GM21737 (cell line): ENCODE results near the gene KIF22.
"Not testable (repeated sequence)": the region's sequence is repeated elsewhere in the genome, so short reads cannot be mapped to it uniquely, and the experiment has no call there.

Source experiments
- ATAC-seq: cut with Tn5 transposase; IDR thresholded peaks from one replicate; pipeline ENCODE4 v1.9.1; 2021; ENCODE audit warnings: mild to moderate bottlenecking, moderate library complexity; ENCODE audit not compliant: unreplicated experiment

Gene KIF22

DNA sequence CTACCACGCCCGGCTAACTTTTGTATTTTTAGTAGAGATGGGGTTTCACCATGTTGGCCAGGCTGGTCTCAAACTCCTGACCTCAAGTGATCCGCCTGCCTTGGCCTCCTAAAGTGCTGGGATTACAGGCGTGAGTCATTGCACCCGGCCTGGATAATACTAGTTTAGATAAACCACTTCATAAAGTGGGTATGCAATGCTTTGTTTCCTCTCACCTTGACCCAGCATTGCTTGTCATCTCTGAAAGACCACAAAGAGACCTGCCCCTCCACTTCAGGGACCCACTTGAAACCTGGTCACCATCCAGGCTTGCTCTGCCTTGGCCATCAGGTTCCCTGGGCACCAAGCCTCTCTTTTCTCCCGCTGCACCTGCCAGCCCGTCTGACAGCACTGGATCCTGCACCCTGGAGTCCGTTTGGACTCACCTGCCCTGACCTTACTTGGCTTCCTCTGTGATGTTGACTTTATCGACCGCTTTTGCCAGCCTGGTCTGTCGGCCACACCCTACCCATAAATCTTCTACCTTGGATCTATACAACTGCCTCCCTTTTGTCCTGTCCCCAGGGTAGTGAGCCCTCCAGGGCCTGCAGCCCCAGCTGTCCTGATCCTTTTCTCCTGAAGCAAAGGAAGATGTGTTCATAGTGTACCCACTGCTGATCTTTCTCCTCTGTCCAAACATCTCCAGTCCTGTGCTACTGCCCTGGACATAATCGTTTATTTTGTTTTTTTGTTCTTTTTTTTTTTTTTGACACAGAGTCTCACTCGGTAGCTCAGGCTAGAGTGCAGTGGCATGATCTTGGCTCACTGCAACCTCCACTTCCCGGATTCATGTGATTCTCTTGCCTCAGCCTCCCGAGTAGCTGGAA lies 25.2 kb upstream of the KIF22 start:
- ATAC-seq: no peak

DNA sequence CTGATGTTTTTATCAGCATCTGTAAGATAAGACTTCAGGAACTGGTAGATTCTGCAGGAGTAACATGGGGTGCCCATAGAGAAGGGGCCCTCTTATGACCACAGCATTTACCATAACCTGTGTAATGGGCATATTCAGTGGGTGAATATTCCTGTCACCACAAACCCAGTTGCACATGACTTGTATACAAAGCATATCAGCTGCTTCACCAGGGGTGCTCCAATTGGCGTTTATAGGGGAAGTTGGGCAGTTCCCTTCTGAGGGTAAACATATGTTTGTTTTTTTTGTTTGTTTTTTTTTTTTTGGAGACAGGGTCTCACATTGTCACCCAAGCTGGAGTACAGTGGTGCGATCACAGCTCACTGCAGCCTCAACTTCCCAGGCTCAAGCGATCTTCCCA lies 24.0 kb upstream of the KIF22 start:
- no peak for ATAC-seq

DNA sequence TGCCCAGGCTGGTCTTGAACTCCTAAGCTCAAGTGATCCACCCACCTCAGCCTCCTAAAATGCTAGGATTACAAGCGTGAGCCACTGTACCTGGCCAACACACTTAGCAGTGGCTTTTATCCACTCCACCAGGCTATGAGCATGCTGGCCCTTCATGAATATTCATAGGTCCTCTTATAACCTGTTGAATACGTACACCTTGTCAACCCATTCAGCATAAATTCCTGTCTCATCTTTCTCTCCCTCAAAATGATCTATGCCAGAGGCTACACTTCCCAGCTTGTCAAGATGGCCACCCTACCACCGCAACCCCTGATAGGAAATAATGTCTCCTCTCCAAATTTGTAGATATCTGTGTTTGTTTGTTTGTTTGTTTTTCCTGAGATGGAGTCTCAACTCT lies 23.5 kb upstream of the KIF22 start:
- no peak for ATAC-seq

DNA sequence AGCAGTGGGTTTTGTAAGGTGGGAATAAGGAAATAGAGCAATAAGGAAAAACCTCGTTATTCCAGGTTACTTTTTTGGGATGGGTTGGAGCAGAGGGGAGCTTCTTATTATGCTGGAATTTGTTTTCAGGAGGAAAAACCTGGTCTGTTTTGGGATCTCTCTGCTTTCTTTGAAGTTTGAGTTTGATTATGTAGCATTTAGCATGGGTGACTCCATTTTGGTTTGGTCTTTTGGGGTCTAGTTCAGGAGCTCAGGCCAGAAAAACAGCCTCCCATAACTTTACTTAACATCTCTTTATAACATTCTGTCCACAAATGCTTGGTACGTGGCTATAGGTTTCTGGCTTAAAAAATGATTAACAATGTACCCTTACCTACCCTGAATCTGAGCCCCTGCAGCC lies 21.0 kb upstream of the KIF22 start:
- ATAC-seq: no peak

DNA sequence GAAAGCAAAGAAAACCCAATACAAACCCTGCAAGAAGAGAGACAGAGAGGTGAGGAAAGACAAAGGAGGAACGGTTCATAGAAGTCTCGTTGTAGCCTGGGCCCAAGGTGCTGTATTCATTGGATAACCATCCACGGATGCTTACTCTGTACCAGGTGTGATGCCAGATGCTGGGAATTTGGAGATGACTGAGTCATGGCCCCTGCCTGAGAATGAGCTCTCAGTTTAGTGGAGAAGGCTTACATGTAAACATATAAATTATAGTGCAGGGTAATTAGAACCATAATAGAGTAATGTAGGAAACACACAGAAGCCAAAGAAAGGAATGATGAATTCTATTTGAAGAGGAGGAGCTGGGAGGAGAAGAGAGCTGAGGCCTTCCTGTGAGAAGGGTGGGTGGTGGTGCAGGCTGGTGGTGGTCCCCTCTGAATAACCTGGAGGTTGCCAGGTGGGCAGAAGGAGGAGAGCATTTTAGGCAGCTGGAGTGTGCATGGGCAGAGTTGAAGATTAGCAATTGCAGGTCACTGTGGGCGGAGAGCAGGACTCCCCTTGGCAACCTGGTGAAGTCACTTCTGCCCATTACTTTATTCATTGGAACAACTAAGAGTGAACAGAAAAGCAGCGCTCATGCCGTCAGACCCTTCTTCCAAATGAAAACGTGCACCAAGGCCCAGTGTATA lies 20.2 kb upstream of the KIF22 start:
- no peak for ATAC-seq

DNA sequence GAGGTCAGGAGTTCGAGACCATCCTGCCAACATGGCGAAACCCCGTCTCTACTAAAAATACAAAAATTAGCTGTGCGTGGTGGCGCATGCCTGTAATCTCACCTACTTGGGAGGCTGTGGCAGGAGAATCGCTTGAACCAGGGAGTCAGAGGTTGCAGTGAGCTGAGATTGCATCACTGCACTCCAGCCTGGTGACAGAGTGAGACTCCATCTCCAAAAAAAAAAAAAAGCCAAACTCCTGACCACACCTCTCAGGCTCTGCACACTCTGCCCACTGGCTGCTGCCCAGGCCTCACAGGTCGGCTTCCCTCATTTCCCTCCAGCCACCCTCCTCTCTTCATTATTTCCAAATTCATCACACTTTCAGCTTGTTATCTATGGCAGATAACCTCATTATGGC lies 18.2 kb upstream of the KIF22 start:
- ATAC-seq: not testable (repeated sequence)

DNA sequence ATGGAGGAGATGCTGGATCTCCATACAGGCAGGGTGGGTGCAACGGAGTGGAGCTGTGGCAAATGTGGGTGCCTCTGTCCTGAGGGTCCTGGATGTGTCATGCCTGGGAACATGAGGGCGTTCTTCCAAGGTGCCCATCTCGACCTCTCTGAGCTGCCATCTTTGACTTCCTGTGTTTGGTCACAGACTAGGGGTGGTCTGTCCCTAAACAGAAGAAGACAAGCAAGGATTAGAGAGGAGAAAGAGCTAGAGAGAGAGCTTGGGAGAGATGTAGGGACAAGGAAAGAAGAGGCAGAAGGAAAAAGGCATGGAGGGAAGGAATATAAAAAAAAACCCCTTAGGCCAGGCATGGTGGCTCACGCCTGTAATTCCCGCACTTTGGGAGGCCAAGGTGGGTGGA lies 15.8 kb upstream of the KIF22 start:
- no peak for ATAC-seq

DNA sequence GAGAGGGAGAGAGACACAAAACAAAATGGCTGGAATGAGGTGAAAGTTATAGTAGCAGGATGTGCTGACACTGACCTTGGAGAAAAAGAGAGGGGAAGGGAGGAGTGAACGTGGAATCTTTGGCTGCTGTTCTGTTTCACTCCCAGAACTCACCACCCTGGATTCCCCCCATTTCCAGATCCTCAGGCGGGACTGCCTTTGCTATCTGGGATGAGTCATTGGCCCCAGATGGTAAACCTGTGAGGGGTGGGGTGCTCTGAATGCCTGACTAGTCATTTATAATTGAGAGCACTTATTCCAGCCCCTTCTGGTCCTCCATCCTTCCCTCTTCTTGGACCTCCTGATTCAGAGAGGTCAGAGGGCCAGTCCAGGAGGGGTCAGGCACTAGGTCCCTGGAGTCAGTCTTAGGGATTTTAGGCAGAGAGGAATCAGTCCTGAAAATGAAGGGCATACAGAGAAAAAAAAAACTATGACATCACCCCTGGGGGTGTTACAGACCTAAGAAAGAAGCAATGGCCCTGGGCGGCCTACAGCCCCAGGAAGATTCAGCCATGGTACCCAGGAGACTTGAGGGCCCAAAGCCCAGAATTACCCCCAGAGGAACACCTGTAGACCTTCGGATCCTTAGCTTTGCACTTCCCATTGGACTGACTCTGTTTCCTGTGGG lies 14.7 kb upstream of the KIF22 start:
- ATAC-seq: no peak

DNA sequence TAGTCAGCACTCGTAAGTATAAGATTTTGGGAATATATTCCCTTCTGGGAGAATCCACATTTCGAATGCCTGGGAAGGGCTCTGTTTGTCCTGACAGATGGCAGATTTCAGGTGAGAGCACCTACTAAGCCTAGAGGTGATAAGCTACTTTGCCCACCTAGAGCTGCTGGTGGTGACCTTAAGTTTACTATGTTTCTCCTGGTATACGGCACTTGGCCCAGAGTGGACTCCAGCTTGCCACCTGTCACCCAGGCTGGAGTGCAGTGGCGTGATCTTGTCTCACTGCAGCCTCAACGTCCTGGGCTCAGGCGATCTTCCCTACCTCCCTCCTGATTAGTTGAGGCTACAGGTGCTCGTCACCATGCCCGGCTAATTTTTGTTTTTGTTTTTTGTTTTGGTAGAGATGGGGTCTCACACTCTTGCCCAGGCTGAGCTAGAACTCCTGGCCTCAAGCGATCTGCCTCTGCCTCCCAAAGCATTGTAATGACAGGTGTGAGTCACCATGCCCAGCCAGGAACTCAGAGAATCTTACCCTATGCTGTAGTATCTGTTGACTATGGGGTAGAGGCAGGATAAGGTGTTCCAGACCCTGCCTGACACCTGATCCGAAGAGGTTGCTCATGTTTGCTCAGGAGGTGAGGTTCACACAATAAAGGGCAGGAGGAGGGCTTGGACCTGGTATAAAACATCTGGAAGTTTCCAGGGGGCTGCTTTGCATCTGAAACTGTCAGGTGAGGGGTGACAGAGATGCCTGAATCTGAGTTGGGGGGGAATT lies 12.8 kb upstream of the KIF22 start, which contains the start of gene ZG16:
ZG16 (plus strand) TSS at position 681 of the 775 bp plus-strand sequence. CDS start 1,011 bp downstream, outside the sequence.
- ATAC-seq: no peak

DNA sequence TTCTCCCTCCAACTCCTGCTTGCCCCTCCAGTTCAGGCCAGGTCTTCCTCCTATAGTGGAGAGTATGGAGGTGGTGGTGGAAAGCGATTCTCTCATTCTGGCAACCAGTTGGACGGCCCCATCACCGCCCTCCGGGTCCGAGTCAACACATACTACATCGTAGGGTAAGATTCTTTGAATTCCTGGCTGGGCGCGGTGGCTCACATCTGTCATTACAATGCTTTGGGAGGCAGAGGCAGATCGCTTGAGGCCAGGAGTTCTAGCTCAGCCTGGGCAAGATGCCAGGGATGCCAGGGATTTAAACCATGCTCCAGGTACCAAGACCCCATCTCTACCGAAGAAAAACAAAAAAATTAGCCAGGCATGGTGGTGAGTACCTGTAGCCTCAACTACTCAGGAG lies 11.1 kb upstream of the KIF22 start:
- no peak for ATAC-seq

DNA sequence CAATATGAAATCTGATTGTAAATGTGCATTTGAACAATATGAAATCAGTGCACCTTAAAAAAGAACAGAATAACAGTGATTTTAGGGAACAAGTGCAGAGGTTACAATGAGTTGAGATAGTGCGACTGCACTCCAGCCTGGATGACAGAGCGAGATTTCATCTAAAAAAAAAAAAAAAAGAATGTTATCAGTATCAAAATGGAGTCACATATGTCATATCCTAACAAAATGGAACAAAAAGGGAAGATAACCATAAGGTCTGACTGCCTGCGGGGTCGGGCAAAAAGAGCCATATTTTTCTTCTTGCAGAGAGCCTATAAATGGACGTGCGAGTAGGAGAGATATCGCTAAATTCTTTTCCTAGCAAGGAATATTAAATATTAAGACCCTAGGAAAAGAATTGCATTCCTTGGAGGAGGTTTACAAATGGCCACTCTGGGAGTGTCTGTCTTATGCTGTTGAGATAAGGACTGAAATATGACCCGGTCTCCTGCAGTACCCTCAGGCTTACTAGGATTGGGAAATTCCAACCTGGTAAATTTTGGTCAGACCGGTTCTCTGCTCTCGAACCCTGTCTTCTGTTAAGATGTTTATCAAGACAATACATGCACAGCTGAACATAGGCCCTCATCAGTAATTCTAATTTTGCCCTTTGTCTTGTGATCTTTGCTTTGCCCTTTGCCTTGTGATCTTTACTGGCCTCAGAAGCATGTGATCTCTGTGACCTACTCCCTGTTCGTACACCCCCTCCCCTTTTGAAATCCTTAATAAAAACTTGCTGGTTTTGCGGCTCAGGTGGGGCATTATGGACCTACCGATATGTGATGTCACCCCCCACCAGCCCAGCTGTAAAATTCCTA lies 7.2 kb upstream of the KIF22 start:
- ATAC-seq: not testable (repeated sequence)

DNA sequence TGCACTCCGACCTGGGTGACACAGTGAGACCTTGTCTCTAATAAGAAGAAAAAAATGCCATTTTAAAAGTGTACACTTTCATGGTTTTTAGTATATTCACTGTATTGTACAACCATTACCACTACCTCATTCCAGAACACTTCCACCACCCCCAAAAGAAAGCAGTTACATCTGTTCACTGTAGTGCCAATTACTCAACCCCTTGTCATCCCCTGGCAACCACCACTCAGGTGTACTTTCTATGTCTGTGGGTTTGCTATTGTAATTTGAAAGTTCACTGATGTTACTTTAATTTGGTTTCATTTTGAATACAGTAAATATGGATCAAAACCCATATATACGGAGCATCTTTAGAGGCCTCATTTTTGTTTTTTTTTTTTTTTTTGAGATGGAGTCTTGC lies 6.4 kb upstream of the KIF22 start:
- ATAC-seq: no peak

DNA sequence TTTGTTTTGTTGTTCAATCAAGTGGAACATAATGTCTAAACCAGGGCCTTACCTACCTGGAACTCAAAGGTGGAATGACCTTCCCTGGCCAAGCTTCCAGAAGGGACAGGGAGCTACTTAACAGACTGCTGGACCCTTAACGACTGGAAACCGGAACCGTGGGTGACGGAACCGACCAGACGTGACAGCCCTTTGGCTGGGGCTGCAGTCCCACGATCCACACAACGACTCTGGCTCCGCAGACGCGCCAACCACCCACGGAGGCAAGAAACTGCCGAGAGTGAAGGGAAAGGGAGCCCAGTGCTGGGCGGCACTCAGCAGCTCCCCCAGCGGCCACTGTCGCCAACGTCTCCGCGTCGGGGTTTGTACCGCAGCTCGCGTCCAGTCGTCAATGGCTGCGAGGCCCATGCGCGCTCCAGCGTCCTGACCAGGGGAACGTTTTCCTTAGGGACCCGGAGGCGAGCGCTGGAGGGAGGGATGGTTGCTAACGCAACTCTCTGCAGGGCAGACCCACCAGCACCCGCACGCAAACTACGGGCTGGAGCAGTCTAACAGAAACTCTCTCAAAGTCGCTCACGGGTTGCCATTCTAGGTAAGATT lies 5.5 kb upstream of the KIF22 start:
- peak; percentile 48 for ATAC-seq

DNA sequence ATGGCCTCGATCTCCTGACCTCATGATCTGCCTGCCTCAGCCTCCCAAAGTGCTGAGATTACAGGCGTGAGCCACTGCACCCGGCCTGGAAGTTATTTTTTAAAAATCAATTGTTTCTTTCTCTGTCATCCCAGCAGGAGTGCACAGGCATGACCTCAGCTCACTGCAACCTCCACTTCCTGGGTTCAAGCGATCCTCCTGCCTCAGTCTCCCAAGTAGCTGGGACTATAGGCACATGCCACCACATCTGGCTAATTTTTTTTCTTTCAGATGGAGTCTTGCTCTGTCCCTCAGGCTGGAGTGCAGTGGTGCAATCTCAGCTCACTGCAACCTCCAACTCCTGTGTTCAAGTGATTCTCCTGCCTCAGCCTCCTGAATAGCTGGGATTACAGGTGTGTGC lies 3.4 kb upstream of the KIF22 start:
- not testable (repeated sequence) for ATAC-seq

DNA sequence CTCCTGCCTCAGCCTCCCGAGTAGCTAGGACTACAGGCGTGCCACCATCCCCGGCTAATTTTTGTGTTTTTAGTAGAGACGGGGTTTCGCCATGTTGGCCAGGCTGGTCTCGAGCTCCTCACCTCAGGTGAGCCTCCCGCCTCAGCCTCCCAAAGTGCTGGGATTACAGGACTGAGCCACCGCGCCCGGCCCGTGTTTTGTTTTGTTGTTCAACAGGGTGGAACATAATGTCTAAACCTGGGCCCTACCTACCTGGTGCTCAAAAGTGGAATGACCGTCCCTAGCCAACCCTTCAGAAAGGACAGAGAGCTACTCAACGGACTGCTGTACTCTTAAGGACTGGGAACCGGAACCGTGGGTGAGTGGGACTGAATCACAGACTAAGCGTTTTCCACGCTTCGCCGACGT lies 772 bp upstream of the KIF22 start:
- ATAC-seq: no peak

DNA sequence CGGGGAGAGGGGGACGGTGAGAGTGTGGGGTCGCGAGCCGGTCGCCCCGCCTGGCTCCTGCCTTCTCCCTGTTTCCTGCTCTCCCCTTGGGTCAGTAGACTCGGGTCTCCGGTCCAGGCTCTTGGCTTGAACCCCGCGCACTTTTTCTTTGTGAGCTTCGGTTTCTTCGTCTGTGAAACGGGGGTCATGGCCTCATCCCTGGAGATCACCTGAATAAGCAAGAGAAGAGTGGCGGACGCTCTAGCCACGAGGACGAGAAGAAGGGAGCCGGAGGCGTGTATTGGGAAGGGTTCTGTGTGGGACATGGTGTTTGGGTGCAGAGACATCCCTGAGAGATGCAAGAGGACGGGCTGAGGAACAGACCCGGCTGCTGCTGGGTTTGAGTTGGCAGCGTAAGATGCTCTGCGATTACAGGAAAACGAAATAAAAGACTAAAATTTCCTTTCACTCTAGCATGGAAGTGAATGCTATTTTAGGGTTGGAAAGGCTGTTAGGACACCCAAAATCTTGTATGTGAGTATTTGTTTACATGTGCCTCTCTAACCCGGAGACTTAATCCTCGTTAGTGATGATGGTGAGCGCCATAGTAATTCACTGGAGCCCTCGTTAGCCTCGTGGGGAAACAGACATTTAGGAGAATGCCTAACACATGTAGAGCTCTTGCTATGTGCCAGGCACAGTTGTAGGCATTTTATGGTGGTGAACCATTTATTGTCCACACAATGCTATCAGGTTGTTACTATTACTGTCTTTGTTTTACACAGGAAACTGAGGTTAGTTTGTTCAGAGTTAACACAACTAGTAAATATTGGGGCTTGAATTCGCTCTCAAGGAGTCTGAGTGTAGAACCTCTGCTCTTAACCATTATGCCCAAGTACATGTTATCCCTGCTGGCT lies 646 bp downstream of the KIF22 start:
- ATAC-seq: peak; percentile 20

DNA sequence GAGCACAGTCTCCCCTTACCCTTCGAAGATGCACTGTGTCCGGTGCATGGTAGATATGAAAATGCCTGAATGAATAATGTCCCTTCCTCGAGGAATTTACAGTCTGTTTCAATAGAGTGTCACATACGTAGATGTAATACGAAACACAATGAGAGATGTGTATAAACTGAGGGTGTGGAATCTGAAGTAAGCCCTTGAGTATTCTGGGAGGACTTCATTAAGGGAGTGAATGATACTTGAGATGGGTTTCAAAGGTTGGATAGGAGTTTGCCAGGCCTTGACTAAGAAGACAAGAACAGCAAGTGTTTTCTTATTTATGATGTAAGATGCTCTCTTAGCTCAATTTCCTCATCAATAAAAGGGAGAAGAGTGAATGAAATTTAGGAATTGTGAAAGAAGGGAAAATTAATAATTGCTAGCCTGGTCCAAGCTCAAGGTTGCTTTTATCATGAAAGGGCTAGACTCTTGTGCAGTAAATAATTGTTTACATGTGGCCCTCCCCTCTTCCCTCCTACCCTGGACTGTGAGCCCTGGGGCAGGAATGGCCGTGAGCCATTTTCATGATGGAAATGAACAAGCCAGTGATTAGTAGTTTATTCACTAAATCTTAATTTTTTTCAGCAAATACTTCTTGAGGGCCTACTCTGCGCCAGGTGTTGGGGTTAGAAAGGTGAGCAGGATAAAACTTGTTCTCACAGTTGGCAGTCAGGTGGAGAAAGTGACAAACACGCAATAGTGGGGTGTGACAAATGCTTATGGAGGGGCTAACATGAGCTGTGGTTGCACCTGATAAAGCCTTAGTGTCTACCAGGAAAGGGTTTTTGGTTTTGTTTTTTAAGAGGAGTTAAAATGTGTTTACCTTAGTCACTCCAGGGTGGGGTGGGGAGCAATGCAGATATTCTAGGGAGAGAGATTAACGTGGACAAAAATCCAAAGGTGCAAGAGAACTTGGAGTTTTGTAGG lies 1.6 kb downstream of the KIF22 start:
- no peak for ATAC-seq
